Raji (cell line): Measurements from ENCODE around the gene SLC2A13.

Experiments
- POLR2A ChIP-seq: IDR thresholded peaks from 2 replicates; pipeline ENCODE4 v1.6.1; 2011; ENCODE audit warnings: low read depth, low read length, control low read depth; ENCODE audit not compliant: insufficient read depth

Gene SLC2A13

DNA sequence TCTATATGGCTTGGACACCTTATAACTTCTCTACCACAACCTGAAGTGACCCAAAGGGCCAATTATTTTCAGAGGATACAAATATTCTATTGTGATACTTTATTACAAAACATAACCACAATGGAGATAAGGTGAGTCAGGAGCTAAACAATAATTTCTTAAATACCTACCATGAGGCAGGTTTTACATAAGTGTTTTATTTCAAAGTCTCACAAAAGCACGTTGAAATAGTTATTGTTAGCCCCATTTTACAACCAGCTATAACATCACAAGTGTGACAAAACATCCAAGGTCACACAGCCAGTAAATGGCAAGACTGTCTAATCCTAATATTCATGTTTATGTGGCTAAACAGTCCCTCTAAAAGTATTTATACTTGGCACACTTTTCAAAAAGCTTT, 40.2 kb downstream of the SLC2A13 start:
- no peak for TF ChIP-seq POLR2A

GRCh38 chr12:40063414-40063813, 42.5 kb downstream of the SLC2A13 start:
- TF ChIP-seq POLR2A, result no peak

- no peak for TF ChIP-seq POLR2A
Measured at GRCh38 chr12:40058721-40059190, 47.1 kb downstream of the SLC2A13 start.

DNA sequence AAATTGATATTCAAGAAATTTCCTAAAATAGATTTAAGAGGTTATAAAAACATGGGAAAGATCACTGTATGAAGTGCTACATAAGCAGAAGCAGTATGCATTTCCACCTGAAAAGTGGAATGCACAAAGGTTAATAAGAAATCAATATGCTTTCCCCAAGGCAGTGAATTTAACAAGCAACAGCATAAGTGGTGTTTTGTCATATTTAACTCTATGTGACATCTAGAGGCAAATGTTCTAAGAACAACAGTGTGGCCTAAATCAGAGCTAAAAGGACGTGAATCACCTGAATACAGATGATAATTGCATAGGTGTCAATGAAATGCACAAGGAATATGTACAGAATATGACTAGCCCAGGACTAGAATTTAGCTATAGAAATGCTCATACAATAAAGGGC, 49.5 kb downstream of the SLC2A13 start:
- no peak for TF ChIP-seq POLR2A

- TF ChIP-seq POLR2A, result no peak
Measured at GRCh38 chr12:40055776-40056175, 50.1 kb downstream of the SLC2A13 start.

- TF ChIP-seq POLR2A, result no peak
Measured at GRCh38 chr12:40055228-40055579, 50.7 kb downstream of the SLC2A13 start.

GRCh38 chr12:40054555-40055227, 51.2 kb downstream of the SLC2A13 start:
- TF ChIP-seq POLR2A, result no peak

DNA sequence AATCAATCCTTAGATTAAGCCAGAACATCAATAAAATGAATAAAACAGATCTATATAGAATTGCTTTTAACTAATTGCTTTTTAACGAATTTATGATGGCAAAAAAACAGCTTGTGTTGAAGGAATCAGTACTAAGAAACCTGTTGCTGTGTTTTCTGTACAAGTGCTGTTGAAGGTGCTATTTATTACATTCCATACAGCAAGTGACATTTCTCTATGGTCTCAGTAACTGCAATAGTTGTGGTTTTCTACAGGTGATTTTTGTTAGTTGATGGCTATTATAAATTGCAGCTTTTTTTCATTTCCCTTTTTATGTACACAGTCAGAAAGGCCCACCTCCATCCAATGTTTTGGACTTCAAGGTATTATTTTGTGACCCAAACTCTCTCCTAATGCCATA, 56.6 kb downstream of the SLC2A13 start:
- no peak for TF ChIP-seq POLR2A

DNA sequence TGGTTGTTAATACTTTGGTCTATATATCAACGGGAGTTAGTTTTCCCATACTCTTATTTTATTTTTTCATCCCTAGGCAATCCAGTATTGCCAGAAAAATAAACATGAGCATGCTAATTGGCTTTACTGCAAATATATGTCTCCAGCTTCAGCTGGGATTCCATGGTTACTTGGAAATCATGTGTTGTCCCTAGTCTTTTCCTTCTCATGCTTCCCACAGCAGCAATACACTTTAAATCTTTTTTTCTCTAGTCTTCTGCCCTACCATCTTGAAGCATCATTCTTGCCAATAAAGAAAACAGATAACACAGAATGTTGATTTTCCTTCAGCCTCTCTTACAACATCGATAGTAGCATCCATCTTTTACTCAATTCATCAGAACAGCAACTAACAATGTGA, 60.2 kb downstream of the SLC2A13 start:
- TF ChIP-seq POLR2A, result no peak

GRCh38 chr12:40044396-40044795, 61.5 kb downstream of the SLC2A13 start:
- no peak for TF ChIP-seq POLR2A

DNA sequence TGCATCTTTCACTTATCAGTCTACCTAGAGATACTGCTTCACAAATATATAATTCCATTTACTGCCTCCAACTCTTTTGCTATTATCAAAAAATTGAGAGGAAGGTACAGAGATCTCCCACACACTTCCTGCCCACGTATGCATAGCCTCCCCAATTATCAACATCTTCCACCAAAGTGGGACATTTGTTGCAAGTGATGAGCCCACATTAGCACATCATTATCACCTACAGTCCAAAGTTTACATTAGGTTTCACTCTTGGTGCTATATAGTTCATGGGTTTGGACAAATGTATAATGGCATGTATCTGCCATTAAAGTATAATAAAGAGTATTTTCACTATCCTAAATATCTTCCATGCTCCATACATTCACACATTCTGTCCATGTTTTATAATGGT, 66.3 kb downstream of the SLC2A13 start:
- TF ChIP-seq POLR2A, result no peak

DNA sequence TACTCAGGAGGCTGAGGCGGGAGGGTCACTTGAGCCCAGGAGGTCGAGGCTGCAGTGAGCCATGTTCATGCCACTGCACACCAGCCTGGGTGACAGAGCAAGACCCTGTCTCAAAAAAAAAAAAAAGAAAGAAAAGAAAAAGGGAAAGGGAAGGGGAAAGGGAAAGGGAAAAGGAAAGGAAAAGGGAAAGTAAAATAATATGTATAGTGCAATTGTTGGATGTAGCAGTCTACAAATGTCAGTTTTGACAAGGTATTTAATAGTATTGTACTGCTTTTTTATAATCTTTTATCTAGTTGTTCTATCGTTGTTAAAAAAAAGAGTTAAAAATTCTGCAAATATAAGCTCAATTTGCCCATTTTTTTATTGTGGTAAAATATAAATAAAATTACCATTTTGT, 67.3 kb downstream of the SLC2A13 start:
- no peak for TF ChIP-seq POLR2A

GRCh38 chr12:40034712-40035111, 71.2 kb downstream of the SLC2A13 start:
- TF ChIP-seq POLR2A, result no peak

GRCh38 chr12:40034156-40034555, 71.7 kb downstream of the SLC2A13 start:
- TF ChIP-seq POLR2A, result no peak

- no peak for TF ChIP-seq POLR2A
Measured at GRCh38 chr12:40033242-40033630, 72.6 kb downstream of the SLC2A13 start.

DNA sequence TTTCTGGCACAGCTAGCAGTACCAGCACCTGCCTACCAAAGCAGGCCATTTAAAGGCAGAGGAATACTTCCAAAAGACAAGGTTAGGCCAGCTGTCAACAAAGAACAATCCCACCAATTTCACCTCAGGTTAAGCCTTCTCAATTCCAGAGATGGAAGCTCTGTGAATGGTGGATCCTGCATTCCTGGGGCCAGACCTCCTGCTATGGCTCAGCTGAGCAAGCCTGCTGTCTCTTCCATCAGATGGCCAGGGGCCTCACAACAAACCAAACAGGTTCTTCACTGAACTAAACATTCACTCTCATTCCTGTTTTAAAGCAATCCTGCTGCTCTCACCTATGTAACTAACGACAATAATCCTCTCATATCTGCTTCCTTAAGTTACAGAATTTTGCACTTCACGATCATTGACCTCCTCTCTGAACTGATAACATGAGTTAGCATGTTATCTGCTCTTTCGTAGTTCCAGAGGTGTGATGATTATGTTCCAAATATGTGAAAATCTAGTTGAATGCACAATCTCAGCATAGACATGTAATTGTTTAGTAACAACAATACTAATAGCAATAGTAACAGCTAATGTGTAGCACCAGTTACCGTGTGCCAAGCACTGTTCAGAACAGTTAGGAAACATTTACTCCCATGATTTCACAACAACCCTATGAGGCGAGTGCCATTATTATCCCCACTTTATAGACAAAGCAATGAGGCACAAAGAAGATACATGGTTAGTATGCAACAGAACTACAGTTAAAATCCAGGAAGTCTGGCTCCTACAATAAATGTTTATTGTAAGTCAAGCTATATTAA, 73.2 kb downstream of the SLC2A13 start:
- TF ChIP-seq POLR2A, result no peak

DNA sequence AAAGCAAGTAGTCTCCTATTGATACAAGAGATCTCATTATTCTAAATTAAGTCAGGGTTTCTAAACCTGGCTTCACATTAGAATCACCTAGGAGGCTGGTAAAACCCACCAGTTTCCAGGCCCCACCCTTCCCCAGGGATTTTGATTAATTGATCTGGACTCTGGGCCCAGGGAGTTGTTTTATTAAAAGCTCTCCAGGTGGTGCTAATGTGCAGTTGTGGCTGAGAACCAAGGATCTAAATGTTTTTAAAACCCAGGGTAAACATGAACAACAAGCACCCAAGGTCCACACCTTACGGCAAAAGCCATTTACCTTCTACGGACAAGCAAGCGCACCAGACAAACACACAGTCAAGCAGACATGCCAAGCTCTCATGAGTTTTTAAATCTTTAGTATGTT, 73.9 kb downstream of the SLC2A13 start:
- no peak for TF ChIP-seq POLR2A

- TF ChIP-seq POLR2A, result no peak
Measured at GRCh38 chr12:40028296-40028695, 77.6 kb downstream of the SLC2A13 start.
